RPMI8226 (cell line): Measurements from ENCODE around the gene RALGPS1.

Experiments
- DNase-seq: peaks from one replicate; pipeline ENCODE4 v3.0.0-alpha.2; 2015

The RALGPS1 gene

GRCh38 chr9:127128341-127129072 is 213.9 kb downstream of the RALGPS1 start:
- no peak for DNase-seq

- DNase-seq, result no peak
Measured at GRCh38 chr9:127129073-127129717, 214.6 kb downstream of the RALGPS1 start.

- no peak for DNase-seq
Measured at GRCh38 chr9:127129718-127130085, 215.1 kb downstream of the RALGPS1 start.

GRCh38 chr9:127130235-127130634 is 215.7 kb downstream of the RALGPS1 start:
- no peak for DNase-seq

GRCh38 chr9:127130661-127131538 is 216.3 kb downstream of the RALGPS1 start:
- no peak for DNase-seq

GRCh38 chr9:127131871-127132270 is 217.3 kb downstream of the RALGPS1 start:
- DNase-seq, result no peak

GRCh38 chr9:127132375-127132774 is 217.8 kb downstream of the RALGPS1 start:
- DNase-seq, result no peak

- DNase-seq, result no peak
Measured at GRCh38 chr9:127132921-127133647, 218.5 kb downstream of the RALGPS1 start.

- no peak for DNase-seq
Measured at GRCh38 chr9:127133739-127134167, 219.2 kb downstream of the RALGPS1 start.

GRCh38 chr9:127135056-127135745 is 220.6 kb downstream of the RALGPS1 start:
- no peak for DNase-seq

- DNase-seq, result no peak
Measured at GRCh38 chr9:127136081-127136879, 221.7 kb downstream of the RALGPS1 start.

GRCh38 chr9:127136880-127137639 is 222.5 kb downstream of the RALGPS1 start:
- DNase-seq, result no peak

- DNase-seq, result no peak
Measured at GRCh38 chr9:127137640-127138360, 223.2 kb downstream of the RALGPS1 start.

- DNase-seq, result no peak
Measured at GRCh38 chr9:127138444-127138843, 223.9 kb downstream of the RALGPS1 start.

GRCh38 chr9:127139071-127139731 is 224.6 kb downstream of the RALGPS1 start:
- DNase-seq, result no peak

GRCh38 chr9:127139775-127140174 is 225.2 kb downstream of the RALGPS1 start:
- no peak for DNase-seq

GRCh38 chr9:127140181-127140580 is 225.6 kb downstream of the RALGPS1 start:
- no peak for DNase-seq

- DNase-seq, result no peak
Measured at GRCh38 chr9:127140842-127141675, 226.5 kb downstream of the RALGPS1 start.
